GM21360 (cell line): ENCODE results near the gene TNFRSF8.
"Not testable (repeated sequence)": the region's sequence is repeated elsewhere in the genome, so short reads cannot be mapped to it uniquely, and the experiment has no call there.

Experiments used
- ATAC-seq: cut with Tn5 transposase; IDR thresholded peaks from one replicate; pipeline ENCODE4 v1.9.1; 2021; ENCODE audit warnings: mild to moderate bottlenecking, moderate library complexity; ENCODE audit not compliant: unreplicated experiment

Gene TNFRSF8

DNA sequence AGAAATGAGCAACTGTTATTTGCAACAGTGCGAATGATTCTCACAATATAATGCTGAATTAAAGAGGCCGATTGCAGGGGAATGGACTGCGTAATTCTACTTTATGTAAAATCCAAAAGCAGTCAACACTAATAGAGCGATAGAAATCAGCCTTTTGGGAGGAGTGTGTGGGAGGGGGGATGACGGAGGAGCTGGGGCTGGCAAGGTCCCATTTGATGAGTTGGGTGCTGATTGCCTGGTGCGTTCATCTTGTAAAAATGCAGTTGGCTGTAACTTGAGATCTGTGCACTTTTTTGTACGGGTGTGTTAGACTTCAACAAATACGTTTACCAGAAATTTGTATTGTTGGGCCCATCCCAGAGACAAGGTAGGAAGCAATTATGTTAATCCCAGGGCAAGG is 20.7 kb downstream of the TNFRSF8 start:
- no peak for ATAC-seq

DNA sequence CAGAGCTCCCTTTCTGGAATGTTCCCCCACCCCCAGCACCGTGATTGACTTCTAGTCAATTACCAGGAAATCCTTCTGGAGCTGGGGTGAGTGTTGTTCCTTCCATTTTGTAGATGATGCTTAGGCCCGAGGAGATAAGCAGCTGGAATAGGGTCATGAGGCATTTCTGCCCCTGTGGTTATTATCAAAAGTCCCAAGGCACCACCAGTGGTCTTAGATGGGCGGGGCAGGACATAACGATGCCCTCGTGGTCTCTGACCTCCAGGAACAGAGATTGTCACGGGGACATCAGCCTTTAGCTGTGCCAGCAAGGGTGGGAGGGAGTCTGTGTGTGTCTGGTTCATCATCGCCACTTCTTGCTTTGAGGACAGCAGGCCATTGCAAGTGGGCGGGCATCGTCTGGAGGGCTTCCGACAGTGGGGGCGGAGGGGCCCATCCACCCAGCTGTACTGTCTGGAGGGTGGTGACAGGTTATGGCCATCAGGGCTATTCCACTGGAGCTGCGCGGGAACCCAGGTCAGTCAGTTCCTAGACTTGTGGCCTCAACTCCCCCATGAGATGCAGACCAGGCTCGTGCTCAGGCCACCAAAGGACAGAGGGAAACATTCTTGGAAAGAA is 22.6 kb downstream of the TNFRSF8 start:
- no peak for ATAC-seq

- peak; percentile 52 for ATAC-seq
These were observed 24.8 kb downstream of the TNFRSF8 start for GRCh38 chr1:12087797-12088314.

- ATAC-seq = no peak
These were observed 25.5 kb downstream of the TNFRSF8 start for GRCh38 chr1:12088607-12089006.

- ATAC-seq = no peak
These were observed 27.2 kb downstream of the TNFRSF8 start for GRCh38 chr1:12090326-12090725.

DNA sequence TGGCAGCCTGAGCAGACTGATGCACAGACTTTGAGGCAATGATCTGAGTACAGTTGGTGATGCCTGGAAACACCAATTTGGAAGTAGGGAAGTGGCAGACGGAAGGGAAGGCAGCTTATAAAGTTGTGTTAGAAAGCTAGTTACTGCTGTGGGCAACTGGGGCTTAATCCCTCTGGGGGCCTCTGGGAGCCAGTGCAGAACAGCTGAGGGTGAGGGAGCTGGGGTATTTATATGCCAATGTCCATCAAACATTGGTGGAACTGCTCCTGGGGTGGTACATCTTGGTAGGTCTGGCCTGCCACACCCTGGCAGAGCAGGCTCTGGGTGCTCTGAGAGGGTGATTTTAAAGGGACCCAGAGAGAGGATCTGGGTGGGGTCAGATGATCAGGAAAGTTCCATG is 28.1 kb downstream of the TNFRSF8 start:
- ATAC-seq = no peak

DNA sequence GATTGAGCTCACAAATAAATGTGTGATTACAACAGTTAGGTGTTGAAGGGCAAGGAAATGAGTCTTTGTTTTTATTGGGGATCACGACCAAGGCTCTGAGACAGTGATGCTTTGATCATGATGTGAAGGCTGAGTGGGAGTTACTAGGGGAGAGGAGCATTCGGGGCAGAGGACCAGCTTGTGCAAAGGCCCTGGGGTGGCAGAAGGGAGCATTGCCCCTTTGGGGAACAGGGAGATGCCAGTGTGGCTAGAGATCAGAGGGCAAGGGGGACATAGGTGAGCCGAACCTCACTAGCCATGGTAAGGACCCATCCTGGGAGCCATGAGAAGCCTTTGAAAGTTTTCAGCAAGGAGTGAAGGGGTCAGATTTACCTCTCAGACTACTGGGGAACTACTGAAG is 31.1 kb downstream of the TNFRSF8 start:
- ATAC-seq = no peak

DNA sequence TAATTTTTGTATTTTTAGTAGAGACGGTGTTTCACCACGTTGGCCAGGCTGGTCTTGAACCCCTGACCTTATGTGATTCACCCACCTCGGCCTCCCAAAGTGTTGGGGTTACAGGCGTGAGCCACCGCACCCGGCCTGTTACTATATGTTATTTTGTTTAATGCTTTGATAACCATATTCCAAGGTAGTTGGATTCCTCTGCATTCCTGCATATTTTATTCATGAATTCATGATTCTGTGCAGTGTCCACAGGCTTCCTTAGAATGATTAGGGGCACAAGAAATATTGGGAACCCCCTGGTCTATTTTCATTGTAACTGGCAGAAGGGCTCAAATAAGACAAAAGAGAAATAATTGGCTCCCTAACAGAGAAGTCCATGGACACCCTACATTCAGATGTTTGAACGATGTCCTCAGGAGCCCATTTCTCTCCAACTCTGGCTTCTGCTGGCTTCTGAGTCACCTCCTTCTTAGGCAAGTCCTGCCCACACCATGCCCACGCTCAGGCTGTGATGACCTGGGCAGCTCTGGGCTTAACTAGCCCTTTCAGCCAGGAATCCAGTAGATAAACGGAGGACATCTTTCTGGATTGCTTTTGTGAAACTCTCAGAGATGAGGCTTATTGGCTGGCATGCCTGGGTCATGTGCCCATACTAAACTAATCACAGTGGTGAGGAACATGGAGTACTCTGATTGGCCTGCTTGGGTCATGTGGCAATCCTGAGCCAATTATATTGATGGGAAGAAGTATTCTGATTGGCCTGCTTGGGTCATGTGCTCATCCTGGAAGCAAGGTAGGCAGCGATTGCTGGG is 32.6 kb downstream of the TNFRSF8 start:
- no peak for ATAC-seq

DNA sequence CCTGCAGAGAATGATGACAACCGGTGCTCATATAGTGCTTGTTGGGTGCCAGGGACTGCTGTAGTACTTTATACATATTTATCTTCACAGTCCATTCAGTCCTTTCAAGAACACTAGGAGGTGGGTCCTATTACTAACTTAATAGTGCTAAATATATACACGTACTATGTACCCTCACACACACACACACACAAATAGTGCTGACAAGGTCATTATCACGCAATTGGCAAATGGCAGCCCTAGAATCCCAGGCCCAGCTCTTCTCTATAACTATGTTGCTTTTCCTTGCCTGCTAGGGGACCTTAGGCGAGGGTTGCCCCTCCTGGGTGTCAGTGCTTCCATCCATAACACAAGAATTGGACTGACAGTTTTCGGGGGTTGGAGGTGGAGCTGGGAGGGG is 33.5 kb downstream of the TNFRSF8 start:
- ATAC-seq = no peak

DNA sequence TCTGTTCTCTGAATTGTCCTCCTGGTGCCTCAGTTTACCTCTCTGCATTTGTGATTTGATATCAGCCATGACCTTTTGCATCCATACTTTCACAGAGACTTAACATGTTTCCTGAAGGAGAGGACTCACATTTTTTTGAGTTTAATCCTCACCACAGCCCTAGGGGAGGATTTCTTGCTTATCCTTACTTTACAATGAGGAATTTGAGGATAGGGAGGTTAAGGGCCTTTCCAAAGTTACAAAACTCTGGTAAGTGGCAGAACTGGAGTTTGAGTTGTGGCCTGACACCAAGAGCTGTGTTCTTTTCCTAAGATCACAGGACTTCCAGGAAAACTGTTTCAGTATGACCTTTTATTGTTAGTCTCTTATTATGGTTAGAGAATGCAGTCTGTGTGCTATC is 34.2 kb downstream of the TNFRSF8 start:
- no peak for ATAC-seq

DNA sequence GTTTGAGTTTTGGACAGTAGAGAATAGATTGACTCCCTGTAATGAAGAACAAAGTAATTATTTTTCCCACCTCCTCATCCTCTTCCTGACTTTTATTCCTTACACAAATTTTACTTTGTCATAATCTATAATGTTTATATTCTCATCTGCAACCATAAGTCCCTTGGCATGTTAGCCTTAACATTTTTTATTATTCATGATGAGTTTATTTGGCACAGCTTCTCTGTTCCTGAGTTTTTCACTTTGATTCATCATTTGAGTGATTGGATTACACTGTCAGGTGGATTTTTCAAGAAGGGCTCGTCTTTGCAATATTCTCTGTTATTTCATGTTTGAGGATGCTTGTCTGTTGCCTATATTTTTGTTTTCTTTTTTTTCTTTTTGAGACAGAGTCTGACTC is 35.7 kb downstream of the TNFRSF8 start:
- ATAC-seq = no peak

GRCh38 chr1:12099610-12100009 is 36.5 kb downstream of the TNFRSF8 start:
- ATAC-seq = no peak

DNA sequence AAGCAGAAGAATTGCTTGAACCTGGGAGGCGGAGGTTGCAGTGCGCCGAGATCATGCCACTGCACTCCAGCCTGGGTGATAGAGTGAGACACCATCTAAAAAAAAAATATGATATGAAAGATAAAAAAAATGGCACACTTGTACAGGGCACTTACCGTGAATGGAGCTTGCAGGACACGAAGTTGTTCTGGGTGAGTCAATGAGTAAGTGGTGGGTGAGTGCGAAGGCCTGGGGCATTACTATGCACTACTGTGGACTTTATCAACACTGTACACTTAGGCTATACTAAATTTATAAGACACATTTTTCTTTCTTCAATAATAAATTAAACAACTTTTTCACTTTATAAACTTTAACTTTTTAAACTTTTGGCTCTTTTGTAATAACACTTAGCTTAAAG is 37.0 kb downstream of the TNFRSF8 start:
- ATAC-seq = no peak

DNA sequence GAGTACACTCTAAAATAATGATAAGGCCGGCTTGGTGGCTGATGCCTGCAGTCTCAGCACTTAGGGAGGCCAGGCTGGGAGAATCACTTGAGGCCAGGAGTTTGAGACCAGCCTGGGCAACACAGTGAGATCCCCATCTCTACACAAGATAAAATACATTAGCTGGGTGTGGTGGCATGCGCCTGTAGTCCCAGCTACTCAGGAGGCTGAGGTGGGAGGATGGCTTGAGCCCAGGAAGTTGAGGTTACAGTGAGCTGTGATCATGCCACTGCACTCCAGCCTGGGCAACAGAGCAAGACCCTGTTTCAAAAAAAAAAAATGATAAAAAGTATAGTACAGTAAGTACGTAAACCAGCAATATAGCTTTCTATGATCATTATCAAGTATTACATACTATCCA is 38.0 kb downstream of the TNFRSF8 start:
- not testable (repeated sequence) for ATAC-seq

- no peak for ATAC-seq
These were observed 39.0 kb downstream of the TNFRSF8 start for GRCh38 chr1:12102066-12102465.

DNA sequence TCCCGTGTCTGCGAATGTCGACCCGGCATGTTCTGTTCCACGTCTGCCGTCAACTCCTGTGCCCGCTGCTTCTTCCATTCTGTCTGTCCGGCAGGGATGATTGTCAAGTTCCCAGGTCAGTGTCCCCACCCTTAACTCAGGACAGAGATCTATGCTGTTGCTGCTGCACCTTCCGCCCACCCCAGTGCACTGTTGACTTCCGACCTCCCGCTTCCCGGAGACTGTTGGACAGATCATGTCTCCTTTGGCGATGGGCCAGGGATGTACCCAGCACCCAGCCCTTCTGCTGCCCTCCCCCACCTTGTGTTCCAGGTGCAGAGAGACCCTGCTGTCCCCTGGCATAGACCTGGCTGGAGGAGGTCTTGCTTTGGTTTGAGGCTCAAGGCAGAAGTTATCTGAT is 41.3 kb downstream of the TNFRSF8 start:
- no peak for ATAC-seq

GRCh38 chr1:12106153-12106552 is 43.0 kb downstream of the TNFRSF8 start:
- no peak for ATAC-seq

DNA sequence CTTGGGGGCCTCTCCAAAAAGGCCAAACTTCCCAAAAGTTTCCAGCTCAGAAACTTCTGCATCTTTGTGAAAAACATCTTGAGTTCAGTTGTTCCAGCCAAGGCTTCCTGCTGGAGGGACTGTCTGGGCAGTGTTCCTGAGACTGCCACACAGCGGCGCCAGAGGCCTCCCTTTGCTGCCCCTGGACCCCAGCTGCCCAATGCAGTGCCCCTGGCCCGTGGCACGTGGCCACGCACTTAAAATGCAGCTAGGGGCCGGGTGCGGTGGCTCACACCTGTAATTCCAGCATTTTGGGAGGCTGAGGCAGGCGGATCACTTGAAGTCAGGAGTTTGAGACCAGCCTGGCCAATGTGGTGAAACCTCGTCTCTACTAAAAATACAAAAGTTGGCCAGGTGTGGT is 43.8 kb downstream of the TNFRSF8 start:
- ATAC-seq = not testable (repeated sequence)

- no peak for ATAC-seq
These were observed 44.6 kb downstream of the TNFRSF8 start for GRCh38 chr1:12107718-12108117.

GRCh38 chr1:12109901-12110300 is 46.8 kb downstream of the TNFRSF8 start:
- no peak for ATAC-seq

DNA sequence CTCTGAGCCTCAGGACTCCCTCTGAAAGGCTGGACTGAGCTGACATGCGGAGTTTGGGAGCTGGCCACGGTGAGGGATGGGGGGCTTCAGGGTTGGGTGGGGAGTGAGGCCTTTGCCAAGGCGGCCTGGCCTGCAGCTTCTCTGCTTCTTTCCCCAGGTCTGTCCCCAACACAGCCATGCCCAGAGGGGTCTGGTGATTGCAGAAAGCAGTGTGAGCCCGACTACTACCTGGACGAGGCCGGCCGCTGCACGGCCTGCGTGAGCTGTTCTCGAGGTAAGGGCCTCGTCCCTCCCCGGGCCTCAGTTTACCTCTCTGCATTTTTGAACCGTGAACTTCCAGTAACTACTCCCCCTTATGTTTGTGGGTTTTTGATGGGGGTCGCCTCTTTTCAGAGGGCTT is 48.6 kb downstream of the TNFRSF8 start:
- ATAC-seq = no peak

DNA sequence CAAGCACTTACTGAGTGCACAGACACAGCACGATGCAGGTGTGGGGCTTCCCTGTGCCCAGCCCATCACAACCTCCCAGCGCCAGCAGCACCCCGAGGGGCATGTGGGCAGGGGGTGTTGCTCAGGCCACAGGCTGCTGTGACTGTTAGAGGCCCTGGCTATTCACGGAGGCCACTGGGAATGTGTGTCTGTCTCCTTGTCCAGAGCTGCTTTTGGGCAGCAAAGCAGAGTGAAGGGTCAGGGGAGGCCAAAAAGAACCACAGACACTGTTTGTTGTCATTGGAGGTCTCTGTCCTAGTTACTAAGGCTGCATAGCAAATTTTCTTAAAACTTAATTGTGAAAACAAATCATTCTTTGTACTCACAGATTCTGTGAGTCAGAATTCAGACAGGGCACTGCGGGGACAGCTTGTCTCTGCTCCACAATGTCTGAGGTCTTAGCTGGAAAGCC is 49.6 kb downstream of the TNFRSF8 start:
- ATAC-seq = no peak
